ENCODE data around the gene ASTN2. TPM values are rescaled to one million over a fixed set of nuclear protein-coding genes. Genes with fewer than 3 reads are reported as not detected.

Gene ASTN2
- total and polyA plus RNA-seq, 12 donors, result 1.9 to 11.1 (median 4.0) TPM

DNA sequence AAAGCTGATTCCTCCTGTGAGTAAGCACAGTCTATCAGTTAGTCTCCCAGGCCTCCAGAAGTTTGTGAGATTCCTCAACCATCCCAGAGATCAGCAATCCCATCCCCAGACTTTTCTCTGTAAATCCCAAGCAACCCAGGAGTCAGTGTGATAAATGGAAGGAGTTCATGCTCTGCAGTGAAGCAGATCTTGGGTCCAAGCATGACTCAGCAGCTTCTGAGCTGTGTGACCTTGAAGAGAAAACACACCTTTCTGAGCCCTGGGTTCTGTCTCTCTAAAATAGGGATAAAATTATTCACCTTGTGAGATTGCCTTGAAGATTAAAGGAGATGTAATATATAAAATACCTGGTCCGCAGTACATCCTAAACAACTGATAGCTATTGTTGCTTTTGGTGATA lies 318.7 kb downstream of the ASTN2 start:
- H3K27ac ChIP-seq, result no peak overlapping the region
- H3K27me3 ChIP-seq, result no peaks in the 10 kb centered on the region
- DNase-seq (no peak), ATAC-seq (no peak)
- peaks cover 0 to 6% (median 0%) of the 10 kb centered on the region in 9 donors for H3K4me1 ChIP-seq
- H3K36me3 ChIP-seq, result no peaks in the 10 kb centered on the region
- intact Hi-C loops (cut with DNase I), result loop anchor here in 1 of 10 donors (10.0 kb wide), 1 partner anchor 1669 kb away; no protein-coding TSS in a partner anchor
- TF ChIP-seq CTCF (IDR thresholded peaks at IDR 0.05), result no peak
- WGBS, 2 donors, result 88 to 90% methylated on average over 1 of the region's 1 CpG
- no peaks in the 10 kb centered on the region for H3K9me3 ChIP-seq
- H3K4me3 ChIP-seq, result no peak overlapping the region

GRCh38 chr9:117095081-117095480 lies 319.8 kb downstream of the ASTN2 start:
- no peak for TF ChIP-seq CTCF (IDR thresholded peaks at IDR 0.05)
- WGBS, 2 donors, result 60 to 62% methylated on average over 2 of the region's 2 CpGs
- Histone ChIP-seq H3K9me3 (no peaks in the 10 kb centered on the region), H3K4me3 (no peak overlapping the region), H3K36me3 (no peaks in the 10 kb centered on the region), H3K27ac (no peak overlapping the region), H3K27me3 (no peaks in the 10 kb centered on the region), H3K4me1 (peaks cover 0 to 6% (median 0%) of the 10 kb centered on the region in 9 donors)
- no peak for ATAC-seq
- DNase-seq, result no peak
- intact Hi-C loops (cut with DNase I), result loop anchor here in 1 of 10 donors (10.0 kb wide), 1 partner anchor 1670 kb away; no protein-coding TSS in a partner anchor

- intact Hi-C loops (cut with DNase I), result loop anchor here in 1 of 10 donors (10.0 kb wide), 1 partner anchor 1671 kb away; no protein-coding TSS in a partner anchor
- ATAC-seq (no peak), DNase-seq (peak in 1 of 2 donors; percentile 5)
- WGBS, 2 donors, result 11 to 21% methylated on average over 4 of the region's 4 CpGs
- Histone ChIP-seq H3K27ac (no peak overlapping the region), H3K36me3 (no peaks in the 10 kb centered on the region), H3K4me3 (no peak overlapping the region), H3K27me3 (no peaks in the 10 kb centered on the region), H3K4me1 (peaks cover 0 to 6% (median 0%) of the 10 kb centered on the region in 9 donors), H3K9me3 (no peaks in the 10 kb centered on the region)
- TF ChIP-seq CTCF (IDR thresholded peaks at IDR 0.05), result no peak
These were observed 320.7 kb downstream of the ASTN2 start for GRCh38 chr9:117093891-117094844.

GRCh38 chr9:117092582-117092981 lies 322.3 kb downstream of the ASTN2 start:
- intact Hi-C loops (cut with DNase I), result loop anchor here in 1 of 10 donors (10.0 kb wide), 1 partner anchor 1672 kb away; no protein-coding TSS in a partner anchor
- no peak for TF ChIP-seq CTCF (IDR thresholded peaks at IDR 0.05)
- 0 to 32% methylated on average over 1 of the region's 1 CpG for WGBS, 2 donors
- Histone ChIP-seq H3K9me3 (no peaks in the 10 kb centered on the region), H3K4me3 (no peak overlapping the region), H3K4me1 (peaks cover 0 to 6% (median 0%) of the 10 kb centered on the region in 9 donors), H3K27ac (no peak overlapping the region), H3K36me3 (no peaks in the 10 kb centered on the region), H3K27me3 (no peaks in the 10 kb centered on the region)
- ATAC-seq (no peak), DNase-seq (no peak)
